Colonic mucosa (tissue), 4 donors: ENCODE results near the gene TAF6. TPM values are rescaled to one million over a fixed set of nuclear protein-coding genes. Genes with fewer than 3 reads are reported as not detected.
"Not testable (repeated sequence)": the region's sequence is repeated elsewhere in the genome, so short reads cannot be mapped to it uniquely, and the experiment has no call there.

Experiments
- DNase-seq: peaks from one replicate; pipeline ENCODE4 v3.0.0-alpha.2; 2020
- H3K27ac ChIP-seq: fragments of 200-600 bp; one replicate; pipeline ENCODE4 v1.8.0; 2021
- H3K27me3 ChIP-seq: fragments of 200-600 bp; one replicate; pipeline ENCODE4 v1.8.0; 2021
- H3K36me3 ChIP-seq: fragments of 200-600 bp; one replicate; pipeline ENCODE4 v1.8.0; 2021
- H3K4me1 ChIP-seq: fragments of 200-600 bp; one replicate; pipeline ENCODE4 v1.8.0; 2021; ENCODE audit warnings: mild to moderate bottlenecking
- H3K4me3 ChIP-seq: fragments of 200-600 bp; one replicate; pipeline ENCODE4 v1.8.0; 2021
- H3K9ac ChIP-seq, 2 donors: one replicate each; pipeline ENCODE4 v1.7.0; 2013; ENCODE audit warnings: control low read depth in 2 of 2, low read depth in 2 of 2, low read length in 2 of 2
- H3K9me3 ChIP-seq: fragments of 200-600 bp; one replicate; pipeline ENCODE4 v1.8.0; 2021
- intact Hi-C: fragments of 100-400 bp; cut with DNase I; formaldehyde crosslinking; loops from one replicate; pipeline ENCODE4 v1.14.1; 2022
- total RNA-seq, 2 donors: library from RNA; stranded (reverse); fragmentation: NEBNext Ultra II Directional in 1 of 2; extraction: Animal tissue kit (Norgen Biotek cat#: 25700) in 1 of 2; gene quantifications; one replicate each; pipeline ENCODE4 v1.2.1, GENCODE V29; 2021
- TF ChIP-seq, protein P1 (sequence below): fragments of 200-600 bp; IDR thresholded peaks from one replicate; pipeline ENCODE4 v1.8.0; 2022; ENCODE audit warnings: antibody characterized with exemption, mild to moderate bottlenecking
- donor health status: healthy.
- donor health status: DM: no; HTN: no; CAD: no.
- donor health status: DM: no; HTN: no; CAD: no.

The TAF6 gene
- total RNA-seq, 2 donors from 2014 or later, result 28.7 to 67.3 TPM

- H3K4me1 ChIP-seq, result peaks cover 8% of the 10 kb centered on the region
- intact Hi-C loops, result loop anchor here (2.0 to 10.0 kb wide), 3 partner anchors 87 to 213 kb away; partner anchors contain the start of gene PVRIG
These were observed 13.0 kb upstream of the TAF6 start for GRCh38 chr7:100132126-100132525.

GRCh38 chr7:100130608-100131453 is 11.7 kb upstream of the TAF6 start:
- no peak overlapping the region for H3K27ac ChIP-seq
- H3K9ac ChIP-seq, result peak overlapping the region in 1 of 2 donors; percentile 73
- intact Hi-C loops, result loop anchor here (5.0 to 10.0 kb wide), 2 partner anchors 139 to 214 kb away; no protein-coding TSS in a partner anchor
- H3K9me3 ChIP-seq, result no peaks in the 10 kb centered on the region
- DNase-seq, result peak; percentile 91
- no peaks in the 10 kb centered on the region for H3K27me3 ChIP-seq
- peaks cover 8% of the 10 kb centered on the region for H3K4me1 ChIP-seq
- TF ChIP-seq, protein P1, sequence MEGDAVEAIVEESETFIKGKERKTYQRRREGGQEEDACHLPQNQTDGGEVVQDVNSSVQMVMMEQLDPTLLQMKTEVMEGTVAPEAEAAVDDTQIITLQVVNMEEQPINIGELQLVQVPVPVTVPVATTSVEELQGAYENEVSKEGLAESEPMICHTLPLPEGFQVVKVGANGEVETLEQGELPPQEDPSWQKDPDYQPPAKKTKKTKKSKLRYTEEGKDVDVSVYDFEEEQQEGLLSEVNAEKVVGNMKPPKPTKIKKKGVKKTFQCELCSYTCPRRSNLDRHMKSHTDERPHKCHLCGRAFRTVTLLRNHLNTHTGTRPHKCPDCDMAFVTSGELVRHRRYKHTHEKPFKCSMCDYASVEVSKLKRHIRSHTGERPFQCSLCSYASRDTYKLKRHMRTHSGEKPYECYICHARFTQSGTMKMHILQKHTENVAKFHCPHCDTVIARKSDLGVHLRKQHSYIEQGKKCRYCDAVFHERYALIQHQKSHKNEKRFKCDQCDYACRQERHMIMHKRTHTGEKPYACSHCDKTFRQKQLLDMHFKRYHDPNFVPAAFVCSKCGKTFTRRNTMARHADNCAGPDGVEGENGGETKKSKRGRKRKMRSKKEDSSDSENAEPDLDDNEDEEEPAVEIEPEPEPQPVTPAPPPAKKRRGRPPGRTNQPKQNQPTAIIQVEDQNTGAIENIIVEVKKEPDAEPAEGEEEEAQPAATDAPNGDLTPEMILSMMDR, result peak; percentile 88
- no peaks in the 10 kb centered on the region for H3K36me3 ChIP-seq
- H3K4me3 ChIP-seq, result peak overlapping the region; percentile 20

More at GRCh38 chr7:100132126-100132525, 13.0 kb upstream of the TAF6 start:
- H3K9me3 ChIP-seq, result no peaks in the 10 kb centered on the region
- no peak overlapping the region for H3K4me3 ChIP-seq
- TF ChIP-seq, protein P1, result no peak
- H3K27me3 ChIP-seq, result no peaks in the 10 kb centered on the region
- DNase-seq, result no peak
- no peaks in the 10 kb centered on the region for H3K36me3 ChIP-seq
- no peak overlapping the region for H3K27ac ChIP-seq
- no peak overlapping the region for H3K9ac ChIP-seq

DNA sequence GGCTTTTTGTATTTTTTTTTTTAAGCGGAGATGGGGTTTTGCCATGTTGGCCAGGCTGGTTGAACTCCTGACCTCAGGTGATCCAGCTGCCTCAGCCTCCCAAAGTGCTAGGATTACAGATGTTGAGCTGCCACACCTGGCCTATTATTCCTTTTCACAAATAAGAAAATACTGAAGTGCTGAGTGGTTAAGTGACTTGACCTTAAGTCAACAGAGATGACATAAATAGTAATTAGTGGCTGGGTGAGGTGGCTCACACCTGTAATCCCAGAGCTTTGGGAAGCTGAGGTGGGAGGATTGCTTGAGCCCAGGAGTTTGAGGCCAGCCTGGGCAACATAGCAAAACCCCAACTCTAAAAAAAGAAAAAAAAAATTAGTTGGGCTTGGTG is 11.1 kb upstream of the TAF6 start:
- intact Hi-C loops, result loop anchor here (5.0 to 10.0 kb wide), 2 partner anchors 138 to 215 kb away; no protein-coding TSS in a partner anchor
- not testable (repeated sequence) for H3K27ac ChIP-seq, H3K4me3 ChIP-seq, H3K9me3 ChIP-seq, H3K36me3 ChIP-seq, DNase-seq, H3K27me3 ChIP-seq, H3K9ac ChIP-seq
- peaks cover 12% of the 10 kb centered on the region for H3K4me1 ChIP-seq

DNA sequence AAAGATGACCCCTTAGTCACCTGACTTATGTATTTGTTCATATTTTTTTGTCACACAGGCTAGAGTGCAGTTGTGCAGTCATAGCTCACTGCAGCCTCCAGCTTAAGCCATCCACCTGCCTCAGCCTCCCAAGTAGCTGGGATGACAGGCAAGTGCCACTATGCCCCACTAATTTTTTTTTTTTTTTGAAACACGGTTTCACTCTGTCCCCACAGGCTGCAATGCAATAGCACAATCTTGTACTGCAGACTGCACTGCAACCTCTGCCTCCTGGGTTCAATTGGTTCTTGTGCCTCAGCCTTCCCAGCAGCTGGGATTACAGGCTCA is 9.4 kb upstream of the TAF6 start:
- H3K36me3 ChIP-seq, result no peaks in the 10 kb centered on the region
- intact Hi-C loops, result no loop called here
- H3K9me3 ChIP-seq, result no peaks in the 10 kb centered on the region
- peaks cover 17% of the 10 kb centered on the region for H3K4me1 ChIP-seq
- DNase-seq, result no peak
- no peak overlapping the region for H3K4me3 ChIP-seq
- TF ChIP-seq, protein P1, result no peak
- H3K27ac ChIP-seq, result no peak overlapping the region
- no peaks in the 10 kb centered on the region for H3K27me3 ChIP-seq
- peak overlapping the region in 1 of 2 donors; percentile 81 for H3K9ac ChIP-seq

GRCh38 chr7:100127866-100128636 is 8.9 kb upstream of the TAF6 start:
- no peaks in the 10 kb centered on the region for H3K36me3 ChIP-seq
- peak overlapping the region; percentile 100 for H3K27ac ChIP-seq
- intact Hi-C loops, result no loop called here
- TF ChIP-seq, protein P1, result no peak
- H3K9ac ChIP-seq, result peak overlapping the region; percentile 81 to 98
- no peaks in the 10 kb centered on the region for H3K9me3 ChIP-seq
- peak; percentile 41 for DNase-seq
- H3K4me1 ChIP-seq, result peaks cover 17% of the 10 kb centered on the region
- peak overlapping the region; percentile 88 for H3K4me3 ChIP-seq
- H3K27me3 ChIP-seq, result no peaks in the 10 kb centered on the region
